ENCODE results near the gene PTPN13. TPM values are rescaled to one million over a fixed set of nuclear protein-coding genes. Genes with fewer than 3 reads are reported as not detected.
"Not testable (repeated sequence)": the region's sequence is repeated elsewhere in the genome, so short reads cannot be mapped to it uniquely, and the experiment has no call there.

The PTPN13 gene
- total RNA-seq, 4 donors from 2014 or later, result 3.7 to 18.5 (median 10.1) TPM

DNA sequence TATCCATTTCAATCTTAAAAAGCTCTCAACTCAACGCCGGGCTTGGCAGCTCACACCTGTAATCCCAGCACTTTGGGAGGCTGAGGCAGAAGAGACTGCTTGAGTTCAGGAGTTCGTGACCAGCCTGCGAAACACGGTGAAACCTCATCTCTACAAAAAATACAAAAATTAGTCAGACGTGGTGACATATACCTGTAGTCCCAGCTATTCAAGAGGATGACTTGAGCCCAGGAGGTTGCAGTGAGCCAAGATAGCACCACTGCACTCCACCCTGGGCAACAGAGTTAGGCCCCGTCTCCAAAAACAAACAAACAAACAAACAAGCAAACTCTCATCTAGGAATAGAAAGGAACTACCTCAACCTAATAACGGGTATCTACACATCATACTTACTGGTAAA is 50.8 kb downstream of the PTPN13 start:
- in situ Hi-C loops (cut with MboI; ENCODE audit: low pct_ligation_motif_present in 1 of 4, low pct_unique_long_range_greater_than_20kb in 1 of 4, low sequenced_read_pairs in 3 of 4), result no loop called here

DNA sequence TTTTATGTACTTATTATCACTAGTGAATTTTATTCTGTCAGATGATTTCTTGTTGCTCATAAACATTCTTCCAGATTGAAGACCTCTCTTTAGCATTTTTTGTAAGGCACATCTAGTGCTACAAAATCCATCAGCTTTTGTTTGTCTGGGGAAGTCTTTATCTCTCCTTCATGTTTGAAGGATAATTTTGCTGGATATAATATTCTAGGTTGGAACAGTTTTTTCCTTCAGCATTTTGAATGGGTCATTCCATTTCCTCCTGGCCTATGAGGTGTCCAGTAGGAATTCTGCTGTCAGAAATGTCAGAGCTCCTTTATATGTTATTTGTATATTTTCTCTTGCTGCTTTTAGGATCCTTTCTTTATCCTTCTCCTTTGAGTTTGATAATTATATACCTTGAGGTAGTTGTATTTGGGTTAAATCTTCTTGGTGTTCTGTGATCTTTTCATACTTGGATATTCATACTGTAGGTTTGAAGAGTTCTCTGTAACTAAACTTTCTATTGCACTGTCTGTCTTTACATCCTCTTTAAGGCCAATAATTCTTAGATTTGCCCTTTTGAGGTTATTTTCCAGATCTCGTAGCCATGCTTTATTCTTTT is 58.3 kb downstream of the PTPN13 start:
- no peaks in the 10 kb centered on the region for H3K36me3 ChIP-seq
- WGBS, 2 donors (ENCODE audit: low coverage in 1 of 2), result 80 to 96% methylated on average over 1 of the region's 1 CpG
- no peak overlapping the region for H3K27ac ChIP-seq
- intact Hi-C loops (cut with DNase I; ENCODE audit: low total_unique reads), result no loop called here
- TF ChIP-seq POLR2A (IDR thresholded peaks at IDR 0.05) (no peak), EP300 (IDR thresholded peaks at IDR 0.05; ENCODE audit: low read depth) (no peak), POLR2AphosphoS5 (IDR thresholded peaks at IDR 0.05) (no peak)
- TF ChIP-seq, protein P1, sequence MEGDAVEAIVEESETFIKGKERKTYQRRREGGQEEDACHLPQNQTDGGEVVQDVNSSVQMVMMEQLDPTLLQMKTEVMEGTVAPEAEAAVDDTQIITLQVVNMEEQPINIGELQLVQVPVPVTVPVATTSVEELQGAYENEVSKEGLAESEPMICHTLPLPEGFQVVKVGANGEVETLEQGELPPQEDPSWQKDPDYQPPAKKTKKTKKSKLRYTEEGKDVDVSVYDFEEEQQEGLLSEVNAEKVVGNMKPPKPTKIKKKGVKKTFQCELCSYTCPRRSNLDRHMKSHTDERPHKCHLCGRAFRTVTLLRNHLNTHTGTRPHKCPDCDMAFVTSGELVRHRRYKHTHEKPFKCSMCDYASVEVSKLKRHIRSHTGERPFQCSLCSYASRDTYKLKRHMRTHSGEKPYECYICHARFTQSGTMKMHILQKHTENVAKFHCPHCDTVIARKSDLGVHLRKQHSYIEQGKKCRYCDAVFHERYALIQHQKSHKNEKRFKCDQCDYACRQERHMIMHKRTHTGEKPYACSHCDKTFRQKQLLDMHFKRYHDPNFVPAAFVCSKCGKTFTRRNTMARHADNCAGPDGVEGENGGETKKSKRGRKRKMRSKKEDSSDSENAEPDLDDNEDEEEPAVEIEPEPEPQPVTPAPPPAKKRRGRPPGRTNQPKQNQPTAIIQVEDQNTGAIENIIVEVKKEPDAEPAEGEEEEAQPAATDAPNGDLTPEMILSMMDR (IDR thresholded peaks at IDR 0.05), result no peak
- no peaks in the 10 kb centered on the region for H3K27me3 ChIP-seq
- H3K4me3 ChIP-seq, result no peak overlapping the region
- in situ Hi-C loops (cut with MboI; ENCODE audit: low pct_ligation_motif_present in 1 of 4, low pct_unique_long_range_greater_than_20kb in 1 of 4, low sequenced_read_pairs in 3 of 4), result no loop called here
- H3K4me1 ChIP-seq, result no peaks in the 10 kb centered on the region
- DNase-seq, result no peak
- peaks cover 10 to 14% of the 10 kb centered on the region in 2 donors for H3K9me3 ChIP-seq

More for the DNA sequence above, 50.8 kb downstream of the PTPN13 start:
- no peak for DNase-seq
- intact Hi-C loops (cut with DNase I; ENCODE audit: low total_unique reads), result no loop called here
- Histone ChIP-seq H3K4me3 (no peak overlapping the region), H3K36me3 (no peaks in the 10 kb centered on the region), H3K27ac (no peak overlapping the region), H3K9me3 (no peaks in the 10 kb centered on the region), H3K4me1 (no peaks in the 10 kb centered on the region), H3K27me3 (no peaks in the 10 kb centered on the region)
- 76 to 87% methylated on average over 8 of the region's 8 CpGs for WGBS, 2 donors (ENCODE audit: low coverage in 1 of 2)
- TF ChIP-seq POLR2A (IDR thresholded peaks at IDR 0.05), result no peak
- TF ChIP-seq, protein P1 (IDR thresholded peaks at IDR 0.05), result no peak
- TF ChIP-seq POLR2AphosphoS5 (IDR thresholded peaks at IDR 0.05), result no peak
- TF ChIP-seq EP300 (IDR thresholded peaks at IDR 0.05; ENCODE audit: low read depth), result no peak

DNA sequence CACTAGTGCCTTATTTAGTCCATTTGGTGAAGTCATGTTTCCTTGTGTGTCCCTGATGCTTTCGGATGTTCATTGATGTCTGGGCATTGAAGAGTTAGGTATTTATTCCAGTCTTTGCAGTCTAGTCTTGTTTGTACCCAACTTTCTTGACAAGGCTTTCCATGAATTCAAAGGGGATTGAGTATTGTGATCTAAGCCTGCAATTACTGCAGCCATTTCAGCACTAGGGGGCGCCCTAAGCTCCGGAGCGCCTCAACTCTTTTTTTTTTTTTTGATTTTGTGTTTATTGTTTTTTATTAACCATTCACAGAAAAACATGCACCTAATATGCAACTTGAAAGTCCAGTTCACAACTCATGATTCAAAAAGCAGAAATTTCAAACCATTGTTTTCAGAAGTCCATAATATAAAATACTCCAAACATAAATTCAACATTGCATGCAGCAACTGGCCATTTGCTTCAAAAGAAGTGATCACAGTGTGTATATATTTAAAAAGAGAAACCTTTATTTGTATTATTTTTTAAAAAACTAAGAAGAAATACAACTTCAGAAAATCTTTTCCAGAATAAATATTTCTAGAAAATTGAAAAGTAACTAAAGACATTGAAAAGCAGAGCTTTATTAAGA is 59.2 kb downstream of the PTPN13 start:
- WGBS, 2 donors (ENCODE audit: low coverage in 1 of 2), result 60 to 64% methylated on average over 4 of the region's 4 CpGs
- peak; percentile 8 for DNase-seq

DNA sequence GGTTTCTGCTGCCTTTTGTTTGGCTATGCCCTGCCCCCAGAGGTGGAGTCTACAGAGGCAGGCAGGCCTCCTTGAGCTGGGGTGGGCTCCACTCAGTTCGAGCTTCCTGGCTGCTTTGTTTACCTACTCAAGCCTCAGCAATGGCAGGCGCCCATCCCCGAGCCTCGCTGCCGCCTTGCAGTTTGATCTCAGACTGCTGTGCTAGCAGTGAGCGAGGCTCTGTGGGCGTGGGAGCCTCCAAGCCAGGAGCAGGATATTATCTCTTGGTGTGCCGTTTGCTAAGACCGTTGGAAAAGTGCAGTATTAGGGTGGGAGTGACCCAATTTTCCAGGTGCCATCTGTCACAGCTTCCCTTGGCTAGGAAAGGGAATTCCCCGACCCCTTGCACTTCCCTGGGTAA is 62.7 kb downstream of the PTPN13 start:
- H3K4me1 ChIP-seq; H3K4me3 ChIP-seq; in situ Hi-C loops (cut with MboI; ENCODE audit: low pct_ligation_motif_present in 1 of 4, low pct_unique_long_range_greater_than_20kb in 1 of 4, low sequenced_read_pairs in 3 of 4); H3K27ac ChIP-seq; intact Hi-C loops (cut with DNase I; ENCODE audit: low total_unique reads); H3K27me3 ChIP-seq; H3K36me3 ChIP-seq; DNase-seq: not testable (repeated sequence)
- H3K9me3 ChIP-seq, result peaks cover 10 to 14% of the 10 kb centered on the region in 2 donors
- WGBS, 2 donors (ENCODE audit: low coverage in 1 of 2), result 82% methylated on average over 10 of the region's 10 CpGs; no CpG with 5 or more reads in 1 of the 2 donors

More for the DNA sequence above, 59.2 kb downstream of the PTPN13 start:
- Histone ChIP-seq H3K27me3 (no peaks in the 10 kb centered on the region), H3K27ac (no peak overlapping the region), H3K4me1 (no peaks in the 10 kb centered on the region), H3K36me3 (no peaks in the 10 kb centered on the region), H3K9me3 (peaks cover 10 to 14% of the 10 kb centered on the region in 2 donors), H3K4me3 (no peak overlapping the region)
- no peak for TF ChIP-seq POLR2A (IDR thresholded peaks at IDR 0.05)
- no peak for TF ChIP-seq POLR2AphosphoS5 (IDR thresholded peaks at IDR 0.05)
- no peak for TF ChIP-seq EP300 (IDR thresholded peaks at IDR 0.05; ENCODE audit: low read depth)
- TF ChIP-seq, protein P1 (IDR thresholded peaks at IDR 0.05), result peak in 2 of 5 experiments; percentile 24 to 37
- intact Hi-C loops (cut with DNase I; ENCODE audit: low total_unique reads) (no loop called here), in situ Hi-C loops (cut with MboI; ENCODE audit: low pct_ligation_motif_present in 1 of 4, low pct_unique_long_range_greater_than_20kb in 1 of 4, low sequenced_read_pairs in 3 of 4) (no loop called here)
